ENCODE measurements around the gene CRHR2. TPM values are rescaled to one million over a fixed set of nuclear protein-coding genes. Genes with fewer than 3 reads are reported as not detected.
A peak's percentile ranks its signal among the peaks of the same experiment; 100 is the strongest.

Gene CRHR2
- total and polyA plus RNA-seq, 5 experiments from 2014 or later: 0.06 TPM; not detected in 4

DNA sequence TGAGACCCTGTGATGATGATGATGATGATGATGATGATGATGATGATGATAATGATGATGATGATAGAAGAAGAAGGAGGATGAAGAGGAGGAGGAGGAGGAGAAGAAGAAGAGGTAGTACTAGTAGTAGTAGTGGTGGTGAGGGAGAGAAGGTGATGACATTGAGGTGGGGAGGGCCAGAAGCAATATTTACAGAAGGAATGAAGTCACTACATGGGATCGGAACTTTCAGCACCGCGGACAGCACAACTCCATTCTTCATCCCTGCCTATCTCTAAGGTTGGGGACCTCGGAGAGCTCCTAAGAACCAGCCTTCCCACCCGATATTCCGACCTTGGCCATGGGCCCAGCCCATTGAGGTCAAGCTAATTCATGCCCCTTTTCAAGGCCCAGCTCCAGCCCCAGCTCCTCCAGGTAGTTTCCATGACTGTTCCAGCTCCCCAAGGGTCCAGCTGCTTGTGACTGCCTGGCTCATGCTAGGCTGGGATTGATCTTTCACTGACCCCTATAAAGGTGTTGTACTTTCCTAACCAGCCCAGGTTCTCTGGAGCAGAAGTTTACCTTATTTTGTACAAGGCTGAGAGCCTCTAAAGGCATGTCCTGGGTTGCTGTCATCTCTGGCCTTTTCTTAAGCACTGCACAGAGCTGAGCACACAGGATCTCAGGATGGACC lies 10.3 kb downstream of the CRHR2 start:
- peaks cover 0 to 14% (median 0%) of the 10 kb centered on the region in 9 donors for H3K9me3 Mint-ChIP-seq
- H3K27ac Mint-ChIP-seq: no peak overlapping the region
- ATAC-seq (no peak), DNase-seq (peak in 2 of 10 donors; percentile 19 to 49)
- H3K27me3 Mint-ChIP-seq: peaks cover 7 to 28% (median 26%) of the 10 kb centered on the region in 5 donors
- POLR2A ChIA-PET: no interaction called here
- H3K36me3 Mint-ChIP-seq: peaks cover 0 to 3% (median 0%) of the 10 kb centered on the region in 3 donors
- no peaks in the 10 kb centered on the region for H3K4me1 Mint-ChIP-seq
- H3K4me3 Mint-ChIP-seq: no peak overlapping the region

DNA sequence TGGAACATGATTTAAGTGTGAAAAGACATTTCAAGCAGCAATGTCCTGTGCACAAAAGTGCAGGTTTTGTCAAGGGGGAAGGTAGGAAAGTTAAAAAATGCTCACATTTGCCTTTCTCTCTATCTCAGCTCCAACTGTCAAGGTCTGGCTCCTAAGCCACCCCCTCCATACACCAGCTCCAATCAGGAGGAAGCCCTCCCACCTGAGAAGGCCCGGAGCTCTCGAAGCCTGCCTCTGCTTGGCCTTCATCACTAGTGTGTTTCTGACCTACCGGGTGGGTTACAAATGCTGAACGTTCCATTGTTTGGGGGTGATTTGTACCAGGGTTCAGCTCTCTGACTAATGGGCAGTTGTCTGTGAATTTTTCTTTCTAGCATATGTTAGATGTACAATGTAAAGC lies 14.2 kb downstream of the CRHR2 start:
- peaks cover 0 to 9% (median 8%) of the 10 kb centered on the region in 5 donors for H3K27me3 Mint-ChIP-seq
- DNase-seq (peak in 1 of 10 donors; percentile 53), ATAC-seq (no peak)
- no peak overlapping the region for H3K27ac Mint-ChIP-seq
- H3K9me3 Mint-ChIP-seq: peaks cover 0 to 14% (median 0%) of the 10 kb centered on the region in 9 donors
- H3K36me3 Mint-ChIP-seq: peaks cover 0 to 3% (median 0%) of the 10 kb centered on the region in 3 donors
- no peaks in the 10 kb centered on the region for H3K4me1 Mint-ChIP-seq
- POLR2A ChIA-PET: no interaction called here
- H3K4me3 Mint-ChIP-seq: no peak overlapping the region

DNA sequence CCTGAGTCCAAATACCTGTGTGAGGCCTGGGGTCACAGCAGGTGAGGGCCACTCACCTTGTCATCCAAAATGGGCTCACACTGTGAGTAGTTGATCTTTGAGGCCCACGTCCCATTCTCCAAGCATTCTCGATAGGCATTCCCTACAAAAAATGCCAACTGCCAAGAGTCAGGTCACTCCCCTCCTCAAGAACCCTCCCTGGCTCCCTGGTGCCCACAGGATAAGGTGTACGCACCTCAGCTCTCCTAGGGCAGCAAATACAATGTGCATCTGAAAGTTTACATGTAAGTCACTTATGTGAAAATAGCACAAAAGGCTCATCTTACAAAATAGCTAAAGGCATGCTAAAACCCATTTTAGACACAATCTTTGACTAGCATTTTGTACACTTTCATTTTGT lies 15.1 kb downstream of the CRHR2 start:
- Mint-ChIP-seq H3K4me3 (no peak overlapping the region), H3K4me1 (no peaks in the 10 kb centered on the region), H3K27ac (no peak overlapping the region), H3K9me3 (peaks cover 0 to 14% (median 0%) of the 10 kb centered on the region in 9 donors), H3K36me3 (no peaks in the 10 kb centered on the region), H3K27me3 (peaks cover 0 to 9% (median 9%) of the 10 kb centered on the region in 5 donors)
- ATAC-seq (no peak), DNase-seq (peak in 1 of 10 donors; percentile 53)
- POLR2A ChIA-PET: no interaction called here

DNA sequence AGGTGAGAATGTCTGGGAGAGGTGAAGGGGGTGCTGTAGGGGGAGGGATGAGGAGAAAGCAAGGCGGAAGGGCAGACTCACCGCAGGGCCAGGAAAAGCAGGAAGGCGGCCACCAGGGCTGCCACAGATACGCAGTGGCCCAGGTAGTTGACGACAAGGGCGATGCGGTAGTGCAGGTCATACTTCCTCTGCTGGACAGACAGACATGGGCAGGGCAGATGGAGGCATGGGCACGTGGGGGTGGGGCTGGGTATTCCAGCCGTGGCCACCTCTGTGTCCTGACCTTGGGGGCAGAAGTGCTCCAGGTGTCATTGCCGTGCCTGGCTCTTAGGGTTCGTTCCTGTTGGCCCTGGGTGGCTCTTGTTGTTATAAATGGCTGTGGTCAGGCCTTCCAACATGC lies 16.8 kb downstream of the CRHR2 start:
- DNase-seq: peak in 1 of 10 donors; percentile 28
- Mint-ChIP-seq H3K9me3 (no peaks in the 10 kb centered on the region), H3K4me3 (no peak overlapping the region), H3K27me3 (peaks cover 0 to 5% (median 2%) of the 10 kb centered on the region in 5 donors), H3K27ac (no peak overlapping the region), H3K4me1 (no peaks in the 10 kb centered on the region), H3K36me3 (no peaks in the 10 kb centered on the region)
- POLR2A ChIA-PET: no interaction called here
- no peak for ATAC-seq

DNA sequence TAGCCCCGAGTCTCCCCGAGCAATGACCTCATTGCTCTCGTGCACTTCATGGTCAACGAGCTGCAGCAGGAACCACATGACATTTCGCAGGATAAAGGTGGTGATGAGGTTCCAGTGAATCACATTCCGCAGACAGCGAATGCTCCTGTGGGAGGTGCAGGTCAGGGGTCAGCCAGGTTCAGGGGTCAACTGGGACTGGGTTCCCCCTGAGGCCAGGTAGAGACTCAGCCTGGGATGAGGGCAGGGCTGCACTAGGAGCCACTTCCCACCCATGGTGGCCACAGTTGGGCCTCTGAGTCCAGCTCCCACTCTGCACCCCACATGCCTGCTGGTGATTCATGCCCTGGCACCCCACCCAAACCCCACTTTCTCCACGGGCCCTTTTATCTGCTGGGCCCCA lies 17.2 kb downstream of the CRHR2 start:
- Mint-ChIP-seq H3K36me3 (no peaks in the 10 kb centered on the region), H3K9me3 (no peaks in the 10 kb centered on the region)
- POLR2A ChIA-PET: no interaction called here

DNA sequence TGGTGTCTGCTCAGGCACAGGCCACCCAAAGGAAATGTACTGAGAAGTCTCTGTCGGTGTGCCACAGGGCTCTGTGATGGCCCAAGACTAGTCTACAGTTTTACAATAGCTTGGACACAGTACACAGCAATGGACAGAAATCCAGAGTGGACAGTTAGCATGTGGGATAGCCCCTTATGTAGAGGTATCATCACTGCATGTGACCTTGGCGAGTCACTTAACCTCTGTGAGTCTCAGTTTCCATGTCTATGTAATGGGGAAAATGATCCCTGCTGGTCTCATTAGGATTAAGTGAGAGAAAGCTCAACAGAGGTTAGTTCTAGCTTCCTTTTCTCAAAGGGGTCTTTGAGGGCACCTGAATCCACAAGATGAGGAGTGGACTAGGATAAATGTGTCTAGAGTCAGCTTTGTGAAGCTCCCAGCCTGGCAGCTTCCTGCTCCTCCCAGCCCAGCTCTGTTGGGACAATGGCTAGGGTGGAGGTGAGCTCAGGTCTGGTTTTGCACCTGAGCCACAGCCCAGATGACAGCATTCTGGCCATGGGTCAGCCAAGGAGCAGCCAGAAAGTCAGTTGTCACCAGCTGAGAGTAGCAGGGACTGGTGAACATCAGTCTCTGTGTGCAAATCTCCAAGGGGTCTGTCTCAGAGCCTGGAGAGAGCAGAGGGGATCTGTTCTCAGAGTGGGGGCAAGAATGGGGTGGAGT lies 17.9 kb downstream of the CRHR2 start:
- POLR2A ChIA-PET: no interaction called here
- H3K9me3 Mint-ChIP-seq: no peaks in the 10 kb centered on the region
- H3K27ac Mint-ChIP-seq: peak overlapping the region in 1 of 10 donors; percentile 74
- no peak for ATAC-seq
- peak in 1 of 10 donors; percentile 45 for DNase-seq
- no peaks in the 10 kb centered on the region for H3K36me3 Mint-ChIP-seq
- peaks cover 0 to 4% (median 0%) of the 10 kb centered on the region in 5 donors for H3K27me3 Mint-ChIP-seq
- H3K4me1 Mint-ChIP-seq: no peaks in the 10 kb centered on the region
- peak overlapping the region in 1 of 10 donors; percentile 2 for H3K4me3 Mint-ChIP-seq

More for the DNA sequence above, 17.2 kb downstream of the CRHR2 start:
- Mint-ChIP-seq H3K4me1 (no peaks in the 10 kb centered on the region), H3K4me3 (no peak overlapping the region), H3K27ac (no peak overlapping the region), H3K27me3 (peaks cover 0 to 4% (median 2%) of the 10 kb centered on the region in 5 donors)
- peak in 1 of 10 donors; percentile 46 for DNase-seq
- no peak for ATAC-seq

DNA sequence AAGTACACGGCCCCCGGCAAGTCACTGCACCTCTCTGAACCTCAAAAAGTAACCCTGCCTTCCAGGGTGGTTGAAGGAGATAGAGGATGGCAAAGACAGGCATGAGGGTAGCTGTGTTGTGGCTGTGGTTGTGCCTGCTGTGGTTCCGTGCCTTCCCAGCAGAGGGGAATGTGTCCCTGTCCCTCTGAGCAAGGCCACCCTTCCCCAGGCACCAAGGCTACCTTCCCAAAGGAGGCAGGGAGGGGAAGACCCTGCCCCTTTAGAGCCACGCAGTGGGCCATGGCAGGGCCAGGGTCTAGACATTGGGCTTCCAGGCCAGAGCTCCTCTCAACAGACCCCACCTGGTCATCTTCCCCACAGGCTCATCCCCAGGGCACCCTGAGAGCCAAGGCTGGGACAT lies 18.8 kb downstream of the CRHR2 start:
- Mint-ChIP-seq H3K4me1 (no peaks in the 10 kb centered on the region), H3K9me3 (no peaks in the 10 kb centered on the region), H3K4me3 (no peak overlapping the region), H3K36me3 (no peaks in the 10 kb centered on the region), H3K27me3 (peaks cover 0 to 4% (median 0%) of the 10 kb centered on the region in 5 donors), H3K27ac (no peak overlapping the region)
- ATAC-seq (no peak), DNase-seq (peak in 1 of 10 donors; percentile 38)
- POLR2A ChIA-PET: no interaction called here

DNA sequence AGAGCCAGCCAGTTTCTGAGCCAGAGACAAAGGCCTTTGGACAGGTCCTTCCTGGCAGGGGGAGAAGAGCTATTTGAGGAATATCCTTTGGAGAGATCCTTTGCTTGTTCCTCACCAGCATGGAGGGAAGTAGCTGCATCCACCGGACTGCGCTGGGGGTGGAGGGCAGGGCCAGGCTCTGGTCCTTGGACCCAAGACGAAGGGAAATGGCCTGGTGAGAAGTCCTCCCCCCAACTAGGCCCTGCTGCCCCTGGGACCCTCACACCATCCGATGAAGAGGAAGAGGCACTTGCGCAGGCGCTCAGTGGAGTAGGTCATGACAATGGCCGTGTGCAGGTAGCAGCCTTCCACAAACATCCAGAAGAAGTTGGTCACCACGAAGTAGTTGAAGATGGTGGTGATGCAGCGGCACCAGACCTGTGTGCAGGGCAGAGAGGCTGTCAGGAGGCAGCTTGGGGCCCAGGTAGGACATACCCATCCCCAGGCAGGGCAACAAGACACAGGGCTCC lies 19.8 kb downstream of the CRHR2 start:
- peak in 1 of 10 donors; percentile 49 for DNase-seq
- Mint-ChIP-seq H3K27ac (no peak overlapping the region), H3K9me3 (no peaks in the 10 kb centered on the region), H3K4me1 (no peaks in the 10 kb centered on the region), H3K27me3 (peaks cover 0 to 4% (median 0%) of the 10 kb centered on the region in 5 donors), H3K36me3 (no peaks in the 10 kb centered on the region), H3K4me3 (no peak overlapping the region)
- ATAC-seq: no peak
- POLR2A ChIA-PET: no interaction called here

DNA sequence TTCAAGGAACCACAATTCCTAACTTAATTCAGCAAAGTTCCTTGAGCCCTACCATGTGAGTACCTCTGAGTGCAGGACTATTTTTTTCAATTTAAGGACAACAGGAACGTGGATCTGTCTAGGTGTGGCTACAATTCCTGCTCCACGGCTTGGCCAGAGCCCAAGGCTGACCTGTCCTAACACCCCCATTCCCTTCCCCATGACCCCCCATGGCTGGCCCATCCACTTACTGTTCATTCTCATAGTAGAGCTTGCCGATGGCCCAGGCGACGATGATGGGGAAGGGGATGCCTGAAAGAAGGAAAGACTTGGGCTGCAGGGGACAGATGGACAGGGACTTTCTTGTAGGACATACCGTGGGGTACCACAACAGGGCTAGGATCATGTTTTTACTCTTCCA lies 20.3 kb downstream of the CRHR2 start:
- POLR2A ChIA-PET: no interaction called here
- no peaks in the 10 kb centered on the region for H3K4me1 Mint-ChIP-seq
- ATAC-seq (no peak), DNase-seq (no peak)
- H3K36me3 Mint-ChIP-seq: no peaks in the 10 kb centered on the region
- no peaks in the 10 kb centered on the region for H3K9me3 Mint-ChIP-seq
- no peak overlapping the region for H3K4me3 Mint-ChIP-seq
- H3K27ac Mint-ChIP-seq: peak overlapping the region in 1 of 10 donors; percentile 35
- H3K27me3 Mint-ChIP-seq: peaks cover 0 to 4% (median 0%) of the 10 kb centered on the region in 5 donors

DNA sequence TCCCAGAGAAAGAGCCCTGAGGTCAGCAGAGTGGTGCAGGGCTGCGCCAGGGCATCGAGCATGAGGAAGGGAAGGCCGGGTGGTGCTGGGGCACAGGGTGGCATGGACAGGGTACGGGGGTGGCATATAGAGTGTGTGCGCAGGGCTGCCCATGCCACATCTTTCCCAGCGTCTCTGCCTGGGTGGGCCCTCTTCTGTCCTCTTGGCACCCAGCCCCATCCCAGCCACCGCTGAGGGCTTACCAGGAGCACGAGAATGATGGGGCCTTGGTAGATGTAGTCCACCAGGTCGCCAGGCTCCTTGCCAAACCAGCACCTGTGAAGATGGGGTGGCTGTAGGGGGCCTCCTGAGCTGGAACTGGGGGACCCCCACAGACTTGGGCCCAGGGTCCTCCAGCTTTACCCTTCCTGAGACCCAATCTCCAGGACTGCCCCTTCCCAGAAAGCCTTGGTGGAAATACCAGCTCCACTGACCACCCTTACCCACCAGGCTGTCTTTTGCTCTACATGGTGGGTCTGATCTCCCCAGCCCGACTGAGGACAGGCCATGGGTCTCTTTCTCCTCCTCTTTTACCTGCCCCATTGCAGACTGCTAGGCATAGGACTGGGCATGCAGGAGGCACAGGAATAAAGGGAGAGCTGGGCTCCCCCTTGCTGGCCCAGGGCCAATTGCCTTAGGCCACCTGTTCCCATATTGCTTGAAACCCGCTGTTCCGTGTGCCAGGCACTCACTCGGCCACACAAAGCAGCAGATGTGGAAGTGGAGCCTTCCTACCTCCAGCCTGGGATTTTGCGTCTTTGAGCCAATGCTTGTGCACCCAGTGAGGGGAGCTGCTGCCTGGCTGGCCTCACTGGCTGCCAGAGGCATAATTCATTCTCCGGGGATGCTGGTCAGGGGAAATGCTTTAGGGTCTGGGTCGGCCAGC lies 21.7 kb downstream of the CRHR2 start:
- ATAC-seq: no peak
- Mint-ChIP-seq H3K27ac (no peak overlapping the region), H3K9me3 (no peaks in the 10 kb centered on the region), H3K27me3 (peaks cover 0 to 4% (median 0%) of the 10 kb centered on the region in 5 donors), H3K4me1 (no peaks in the 10 kb centered on the region), H3K4me3 (no peak overlapping the region), H3K36me3 (no peaks in the 10 kb centered on the region)
- POLR2A ChIA-PET: no interaction called here
- peak in 1 of 10 donors; percentile 56 for DNase-seq

DNA sequence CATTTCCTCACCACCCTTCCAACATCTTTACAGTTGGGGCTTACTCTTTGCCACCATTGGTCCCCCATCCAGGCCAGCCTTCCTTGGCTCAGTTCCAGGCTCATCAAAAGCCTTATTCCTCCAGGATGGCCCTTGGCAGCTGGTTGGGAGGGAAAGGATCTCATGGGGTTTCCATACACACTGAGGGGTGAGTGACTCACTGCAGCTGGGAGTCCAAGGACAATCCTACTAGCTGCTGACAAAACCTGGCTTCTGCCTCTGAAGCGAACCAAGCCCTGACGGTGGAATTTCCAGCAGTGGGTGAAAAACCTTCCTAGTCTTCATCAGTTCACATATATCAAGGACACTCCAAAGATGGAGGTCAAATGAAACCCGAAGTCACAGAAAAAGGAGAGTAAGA lies 22.9 kb downstream of the CRHR2 start:
- no peaks in the 10 kb centered on the region for H3K9me3 Mint-ChIP-seq
- peaks cover 0 to 5% (median 0%) of the 10 kb centered on the region in 3 donors for H3K36me3 Mint-ChIP-seq
- POLR2A ChIA-PET: no interaction called here
- peak overlapping the region in 1 of 10 donors; percentile 24 for H3K27ac Mint-ChIP-seq
- no peaks in the 10 kb centered on the region for H3K4me1 Mint-ChIP-seq
- DNase-seq (no peak), ATAC-seq (no peak)
- peaks cover 0 to 4% (median 0%) of the 10 kb centered on the region in 5 donors for H3K27me3 Mint-ChIP-seq
- no peak overlapping the region for H3K4me3 Mint-ChIP-seq

DNA sequence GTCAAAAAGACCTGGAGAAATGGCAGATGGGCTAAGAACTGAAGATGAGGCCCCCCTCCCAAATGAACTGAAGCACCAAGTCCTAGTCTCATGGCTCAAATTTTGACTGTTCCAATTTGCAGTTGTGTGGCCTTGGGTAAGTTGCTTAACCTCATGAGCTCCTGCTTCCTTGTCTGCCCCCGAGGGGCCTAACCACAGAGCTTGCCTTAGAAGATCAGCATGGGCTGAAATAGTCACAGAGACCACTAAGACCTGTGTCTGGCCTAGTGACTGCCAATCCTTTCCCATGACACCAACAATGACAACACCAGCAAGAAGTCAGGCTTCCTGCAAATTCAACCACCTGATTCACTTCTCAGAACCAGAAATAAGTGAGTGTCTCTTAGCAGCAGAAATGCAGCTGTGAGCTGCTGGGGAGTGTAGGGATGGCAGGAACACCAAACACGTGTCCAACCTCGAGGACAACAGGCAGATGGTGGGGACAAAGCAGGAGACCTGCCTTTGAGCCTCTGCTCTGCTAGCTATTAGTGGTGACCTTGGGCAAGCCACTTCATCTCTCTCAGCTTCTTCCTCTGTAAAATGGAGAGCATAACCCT lies 23.7 kb downstream of the CRHR2 start:
- no peaks in the 10 kb centered on the region for H3K4me1 Mint-ChIP-seq
- H3K27ac Mint-ChIP-seq: peak overlapping the region in 2 of 10 donors; percentile 21 to 60
- DNase-seq: peak in 1 of 10 donors; percentile 30
- POLR2A ChIA-PET: no interaction called here
- H3K9me3 Mint-ChIP-seq: no peaks in the 10 kb centered on the region
- no peak overlapping the region for H3K4me3 Mint-ChIP-seq
- peaks cover 0 to 5% (median 0%) of the 10 kb centered on the region in 3 donors for H3K36me3 Mint-ChIP-seq
- peaks cover 0 to 4% (median 0%) of the 10 kb centered on the region in 5 donors for H3K27me3 Mint-ChIP-seq
- ATAC-seq: no peak

All from naive thymus-derived CD8-positive, alpha-beta T cell (primary cell).